Endothelial cell of umbilical vein (primary cell): ENCODE measurements around the gene STK11IP. TPM values are rescaled to one million over a fixed set of nuclear protein-coding genes. Genes with fewer than 3 reads are reported as not detected.

Experiments
- BruUV-seq: library from RNA; stranded (reverse); fragments of 400-500 nt; replicated peaks from 2 replicates; lab custom pipeline; 2021; lab: Mats Ljungman, UMichigan
- CTCF ChIA-PET: fragments of 300-600, 350-600 bp; sonication (Branson Sonifier 250); formaldehyde crosslinking; loops from one replicate; lab custom pipeline; 2021; ENCODE audit warnings: antibody characterized with exemption, inconsistent platforms; lab: Charles Lee
- POLR2A ChIA-PET: fragments of 300-600, 350-600 bp; sonication (Branson Sonifier 250); formaldehyde crosslinking; loops from one replicate; lab custom pipeline; 2021; ENCODE audit warnings: antibody characterized with exemption, inconsistent platforms; lab: Charles Lee
- DNase-seq: peaks from one replicate; pipeline ENCODE4 v3.0.0-alpha.2; 2011; ENCODE audit warnings: low read depth, low spot score
- FAIRE-seq: peaks from 2 replicates; lab custom pipeline; 2011; peaks lifted over from hg19 to GRCh38; lab: Jason Lieb, UNC
- H2AFZ ChIP-seq: 2 replicates; pipeline ENCODE4 v1.6.0; 2012; ENCODE audit warnings: low read depth, low read length, control low read depth, inconsistent platforms
- H3K27ac ChIP-seq: 2 replicates; pipeline ENCODE4 v1.5.1; 2011; ENCODE audit warnings: low read depth, mild to moderate bottlenecking, control low read depth, low read length, moderate library complexity; ENCODE audit not compliant: insufficient read depth
- H3K27me3 ChIP-seq, 2 experiments: 2 replicates each; pipeline versions ENCODE4 v1.6.0 to v1.6.1; 2011; ENCODE audit warnings: low read length in 2 of 2, mixed read lengths in 1 of 2; ENCODE audit not compliant: control insufficient read depth in 2 of 2, insufficient read depth in 2 of 2
- H3K36me3 ChIP-seq, 2 experiments: 2 replicates in 1 of 2; 3 replicates in 1 of 2; pipeline ENCODE4 v1.5.1; 2011; ENCODE audit warnings: low read length in 2 of 2, mild to moderate bottlenecking in 1 of 2, moderate library complexity in 1 of 2; ENCODE audit not compliant: control insufficient read depth in 2 of 2, insufficient read depth in 2 of 2; ENCODE audit errors: extremely low read depth in 1 of 2
- H3K4me1 ChIP-seq: 3 replicates; pipeline ENCODE4 v1.5.1; 2011; ENCODE audit warnings: mild to moderate bottlenecking, low read length; ENCODE audit not compliant: control insufficient read depth, insufficient read depth; ENCODE audit errors: extremely low read depth
- H3K4me2 ChIP-seq: 2 replicates; pipeline ENCODE4 v1.6.1; 2011; ENCODE audit warnings: low read length, control low read depth, mixed read lengths; ENCODE audit not compliant: insufficient read depth
- H3K4me3 ChIP-seq, 3 experiments: fragments of 200-600 bp in 1 of 3; sonication (generic), shearing (Covaris generic) in 1 of 3; replicated peaks in 1 of 3; 2 replicates each; pipeline ENCODE4 v1.5.1; 2011 to 2016; ENCODE audit warnings: control low read depth in 3 of 3, low read length in 3 of 3, mild to moderate bottlenecking in 2 of 3, inconsistent platforms in 1 of 3, low read depth in 1 of 3, moderate library complexity in 1 of 3; ENCODE audit not compliant: insufficient read depth in 1 of 3
- H3K79me2 ChIP-seq: 2 replicates; pipeline ENCODE4 v1.6.0; 2012; ENCODE audit warnings: low read length, inconsistent platforms; ENCODE audit not compliant: control insufficient read depth, insufficient read depth
- H3K9ac ChIP-seq: replicated peaks from 2 replicates; pipeline ENCODE3; 2011; ENCODE audit warnings: low read length, control low read depth; ENCODE audit not compliant: insufficient read depth; ENCODE audit errors: extremely low read depth
- H3K9me1 ChIP-seq: replicated peaks from 3 replicates; pipeline ENCODE4 v1.6.0; 2011; ENCODE audit warnings: mild to moderate bottlenecking, low read length; ENCODE audit not compliant: control insufficient read depth, insufficient read depth; ENCODE audit errors: extremely low read depth
- H3K9me3 ChIP-seq: replicated peaks from 2 replicates; pipeline ENCODE4 v1.5.1; 2012; ENCODE audit warnings: low read length, inconsistent platforms; ENCODE audit not compliant: control insufficient read depth, insufficient read depth
- H4K20me1 ChIP-seq: replicated peaks from 2 replicates; pipeline ENCODE3; 2011; ENCODE audit warnings: mild to moderate bottlenecking, low read length; ENCODE audit not compliant: control insufficient read depth, insufficient read depth; ENCODE audit errors: extremely low read depth
- FOS ChIP-seq: IDR thresholded peaks from 2 replicates; pipeline ENCODE4 v1.6.1; 2011; ENCODE audit warnings: mild to moderate bottlenecking, low read length, moderate library complexity, borderline replicate concordance; ENCODE audit not compliant: insufficient read depth
- MYC ChIP-seq: IDR thresholded peaks from one replicate; pipeline ENCODE4 v1.6.1; 2011; ENCODE audit warnings: mild to moderate bottlenecking, low read depth, low read length
- dilution Hi-C: fragments of 300-500 bp; cut with MboI; formaldehyde crosslinking; loops from one replicate; pipeline ENCODE4 v1.15.0; 2019; ENCODE audit warnings: low sequenced_read_pairs; ENCODE audit not compliant: extremely low pct_ligation_motif_present
- intact Hi-C: fragments of 100-400 bp; cut with micrococcal nuclease; formaldehyde crosslinking; loops from one replicate; pipeline ENCODE4 v1.10.0; 2022
- polyA plus RNA-seq, 4 experiments: library from polyadenylated mRNA; depleted of rRNA in 3 of 4; stranded (reverse) in 3 of 4; unstranded in 1 of 4; fragments of >200 nt; gene quantifications; 2 replicates each; pipeline versions ENCODE4 v1.2.1 to v1.2.3, GENCODE V29; 2011 to 2012; ENCODE audit warnings: missing spikeins in 1 of 4
- total RNA-seq: library from RNA; stranded (reverse); gene quantifications from 2 replicates; pipeline ENCODE4 v1.2.3, GENCODE V29; 2021
- TF ChIP-seq, protein P1 (sequence below): IDR thresholded peaks from 2 replicates; pipeline ENCODE4 v1.6.1; 2011; ENCODE audit not compliant: insufficient read depth, insufficient read length

Gene STK11IP
- total and polyA plus RNA-seq, 2 donors (not counting 3 experiments of a cell fraction or from before 2014, with no cell fraction given): 17.7 to 19.2 TPM

DNA sequence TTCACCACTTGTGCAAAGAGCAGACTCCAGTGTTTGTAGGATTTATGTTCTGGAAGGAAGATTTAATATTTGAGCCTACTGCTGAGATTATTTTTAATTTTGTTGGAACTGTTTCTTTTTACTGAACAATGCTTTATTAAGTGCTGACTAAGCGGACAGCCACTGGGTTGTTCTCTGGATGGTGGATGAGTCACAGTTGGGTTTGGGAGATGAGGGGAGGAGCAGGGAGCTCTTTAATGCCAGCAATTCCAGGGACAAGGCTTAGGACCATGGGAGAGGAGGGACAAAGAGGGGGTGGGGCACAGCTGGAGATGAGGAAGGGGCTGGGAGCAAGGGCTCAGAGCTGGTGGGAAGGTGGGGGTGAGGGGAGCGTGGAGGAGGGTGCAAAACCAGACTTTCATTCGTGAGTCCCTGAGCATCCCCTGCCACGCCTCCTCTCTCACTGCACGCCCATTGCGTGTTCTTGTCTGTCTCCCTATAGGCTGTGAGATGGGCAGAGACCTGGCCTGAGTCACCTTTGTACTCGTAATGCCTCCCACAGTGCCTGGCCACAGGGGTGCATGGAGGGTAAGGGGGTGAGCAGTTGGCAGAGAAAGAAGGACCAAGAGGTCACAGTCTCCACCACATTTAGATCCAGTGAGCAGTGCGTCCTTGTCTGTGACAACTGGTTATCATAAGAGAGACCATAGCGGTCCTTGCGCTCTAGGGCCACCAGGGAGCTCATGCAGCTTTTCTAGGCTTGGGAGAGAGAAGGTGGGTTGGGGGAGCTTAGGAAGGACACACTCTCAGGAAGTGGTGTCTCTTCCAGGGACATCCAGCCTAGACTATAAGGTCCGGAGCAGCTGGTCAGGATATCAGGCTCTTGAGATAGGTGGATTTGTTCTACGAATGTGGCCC lies 48.2 kb downstream of the STK11IP start:
- Histone ChIP-seq H3K79me2 (no peaks in the 10 kb centered on the region), H3K4me2 (no peak overlapping the region), H3K9me3 (no peaks in the 10 kb centered on the region), H3K27me3 (peaks cover 5 to 12% of the 10 kb centered on the region in 2 experiments), H4K20me1 (no peaks in the 10 kb centered on the region), H3K4me3 (no peak overlapping the region), H2AFZ (no peak overlapping the region), H3K9me1 (no peaks in the 10 kb centered on the region), H3K36me3 (no peaks in the 10 kb centered on the region), H3K4me1 (no peaks in the 10 kb centered on the region), H3K27ac (no peak overlapping the region), H3K9ac (no peak overlapping the region)
- FAIRE-seq: no peak
- BruUV-seq: no TSS peak
- TF ChIP-seq FOS (peak; percentile 60), MYC (no peak)
- DNase-seq: no peak
- POLR2A ChIA-PET: no interaction called here
- dilution Hi-C loops: no loop called here
- intact Hi-C loops: no loop called here
- CTCF ChIA-PET: interaction anchor here (1.0 to 5.4 kb wide), 6 partner anchors 44 to 1928 kb away, joined by 3 to 47 read pairs (median 6); no protein-coding TSS in a partner anchor

DNA sequence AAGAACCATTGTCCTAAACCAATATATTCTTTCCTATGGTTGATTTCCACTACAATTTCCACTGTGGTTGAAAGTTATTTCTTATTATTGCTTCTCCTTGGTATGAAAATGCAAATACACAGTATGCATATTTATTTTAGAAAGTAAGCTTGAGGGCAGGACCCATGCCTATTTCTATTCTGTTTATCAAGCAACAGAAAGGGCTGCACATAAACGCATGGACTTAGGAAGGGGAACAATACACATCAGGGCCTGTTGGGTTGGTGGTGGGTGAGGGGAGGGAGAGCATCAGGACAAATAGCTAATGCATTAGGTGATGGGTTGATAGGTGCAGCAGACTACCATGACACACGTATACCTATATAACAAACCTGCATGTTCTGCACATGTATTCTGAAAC lies 50.5 kb downstream of the STK11IP start:
- Histone ChIP-seq H3K9me3 (no peaks in the 10 kb centered on the region), H3K79me2 (no peaks in the 10 kb centered on the region), H3K36me3 (no peaks in the 10 kb centered on the region), H2AFZ (no peak overlapping the region), H3K9ac (no peak overlapping the region), H3K4me2 (no peak overlapping the region), H3K27ac (no peak overlapping the region), H3K27me3 (peaks cover 5 to 12% of the 10 kb centered on the region in 2 experiments), H4K20me1 (no peaks in the 10 kb centered on the region), H3K4me1 (no peaks in the 10 kb centered on the region), H3K9me1 (no peaks in the 10 kb centered on the region), H3K4me3 (no peak overlapping the region)
- DNase-seq (no peak), FAIRE-seq (no peak)
- intact Hi-C loops: no loop called here
- TF ChIP-seq, protein P1, sequence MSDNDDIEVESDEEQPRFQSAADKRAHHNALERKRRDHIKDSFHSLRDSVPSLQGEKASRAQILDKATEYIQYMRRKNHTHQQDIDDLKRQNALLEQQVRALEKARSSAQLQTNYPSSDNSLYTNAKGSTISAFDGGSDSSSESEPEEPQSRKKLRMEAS: no peak
- TF ChIP-seq FOS: no peak
- CTCF ChIA-PET: no interaction called here
- dilution Hi-C loops: no loop called here
- no TSS peak for BruUV-seq
- POLR2A ChIA-PET: no interaction called here
